Kidney (tissue), 14 donors: Measurements from ENCODE around the gene SMAP2. TPM values are rescaled to one million over a fixed set of nuclear protein-coding genes. Genes with fewer than 3 reads are reported as not detected.
"Not testable (repeated sequence)": the region's sequence is repeated elsewhere in the genome, so short reads cannot be mapped to it uniquely, and the experiment has no call there.

Experiments used
- DNase-seq, 5 donors: peaks; one replicate each; pipeline ENCODE4 v3.0.0-alpha.2; 2013 to 2020
- FAIRE-seq: peaks from 2 replicates; lab custom pipeline; 2012; peaks lifted over from hg19 to GRCh38; lab: Jason Lieb, UNC
- H3K27ac ChIP-seq, 2 donors: one replicate each; pipeline ENCODE4 v1.7.0; 2013; ENCODE audit warnings: low read depth in 2 of 2, low read length in 2 of 2, inconsistent platforms in 1 of 2
- H3K27me3 ChIP-seq: one replicate; pipeline ENCODE4 v1.7.1; 2013; ENCODE audit warnings: low read length, inconsistent platforms; ENCODE audit not compliant: control insufficient read depth, insufficient read depth
- H3K36me3 ChIP-seq, 3 donors: one replicate each; pipeline versions ENCODE4 v1.7.0 to v1.7.1; 2013; ENCODE audit warnings: low read length in 3 of 3, control low read depth in 1 of 3, inconsistent platforms in 1 of 3; ENCODE audit not compliant: insufficient read depth in 3 of 3, control insufficient read depth in 2 of 3
- H3K4me1 ChIP-seq, 3 donors: one replicate each; pipeline versions ENCODE4 v1.7.0 to v1.7.1; 2013; ENCODE audit warnings: low read length in 3 of 3, inconsistent platforms in 1 of 3, low read depth in 1 of 3; ENCODE audit not compliant: control insufficient read depth in 2 of 3, insufficient read depth in 2 of 3
- H3K4me3 ChIP-seq, 3 donors: one replicate each; pipeline versions ENCODE4 v1.7.0 to v1.8.1; 2013; ENCODE audit warnings: low read length in 3 of 3, control low read depth in 1 of 3, inconsistent platforms in 1 of 3
- H3K9ac ChIP-seq, 3 donors: one replicate each; pipeline versions ENCODE4 v1.7.0 to v1.7.1; 2013; ENCODE audit warnings: low read length in 3 of 3, control low read depth in 1 of 3, inconsistent platforms in 1 of 3
- H3K9me3 ChIP-seq, 3 donors: one replicate each; pipeline versions ENCODE4 v1.7.0 to v1.7.1; 2013; ENCODE audit warnings: low read length in 3 of 3, control low read depth in 1 of 3, inconsistent platforms in 1 of 3; ENCODE audit not compliant: control insufficient read depth in 2 of 3, insufficient read depth in 1 of 3
- intact Hi-C: fragments of 100-400 bp; cut with DNase I; formaldehyde crosslinking; loops from one replicate; pipeline ENCODE4 v1.11.1; 2022
- polyA plus RNA-seq: library from polyadenylated mRNA; stranded (reverse); fragments of 350-450 nt; fragmentation: Illumina TruSeq; extraction: RNeasy Lipid Tissue Mini Kit (QIAGEN cat#74804); gene quantifications from one replicate; pipeline ENCODE4 v1.2.3, GENCODE V29; 2014; ENCODE audit warnings: low read depth, low replicate concordance; ENCODE audit not compliant: insufficient read depth
- total RNA-seq: library from RNA; stranded (reverse); fragmentation: NEBNext Ultra II Directional; extraction: Animal tissue kit (Norgen Biotek cat#: 25700); gene quantifications from one replicate; pipeline ENCODE4 v1.2.1, GENCODE V29; 2021
- TF ChIP-seq, protein P1 (sequence below): IDR thresholded peaks from 3 replicates; pipeline ENCODE4 v1.5.1; 2012; ENCODE audit warnings: mild to moderate bottlenecking, moderate library complexity, borderline replicate concordance; ENCODE audit not compliant: insufficient read depth; ENCODE audit errors: extremely low read depth
- donor health status: control.
- donor health status: control.
- donor health status: control.
- donor health status: control.
- donor health status: control.
- donor health status: DM: yes; HTN: yes; CAD: no.
- donor health status: Normal renal cell carcinoma (clear cell type).

SMAP2 gene
- total and polyA plus RNA-seq, 2 donors from 2014 or later = 17.9 to 61.3 TPM

DNA sequence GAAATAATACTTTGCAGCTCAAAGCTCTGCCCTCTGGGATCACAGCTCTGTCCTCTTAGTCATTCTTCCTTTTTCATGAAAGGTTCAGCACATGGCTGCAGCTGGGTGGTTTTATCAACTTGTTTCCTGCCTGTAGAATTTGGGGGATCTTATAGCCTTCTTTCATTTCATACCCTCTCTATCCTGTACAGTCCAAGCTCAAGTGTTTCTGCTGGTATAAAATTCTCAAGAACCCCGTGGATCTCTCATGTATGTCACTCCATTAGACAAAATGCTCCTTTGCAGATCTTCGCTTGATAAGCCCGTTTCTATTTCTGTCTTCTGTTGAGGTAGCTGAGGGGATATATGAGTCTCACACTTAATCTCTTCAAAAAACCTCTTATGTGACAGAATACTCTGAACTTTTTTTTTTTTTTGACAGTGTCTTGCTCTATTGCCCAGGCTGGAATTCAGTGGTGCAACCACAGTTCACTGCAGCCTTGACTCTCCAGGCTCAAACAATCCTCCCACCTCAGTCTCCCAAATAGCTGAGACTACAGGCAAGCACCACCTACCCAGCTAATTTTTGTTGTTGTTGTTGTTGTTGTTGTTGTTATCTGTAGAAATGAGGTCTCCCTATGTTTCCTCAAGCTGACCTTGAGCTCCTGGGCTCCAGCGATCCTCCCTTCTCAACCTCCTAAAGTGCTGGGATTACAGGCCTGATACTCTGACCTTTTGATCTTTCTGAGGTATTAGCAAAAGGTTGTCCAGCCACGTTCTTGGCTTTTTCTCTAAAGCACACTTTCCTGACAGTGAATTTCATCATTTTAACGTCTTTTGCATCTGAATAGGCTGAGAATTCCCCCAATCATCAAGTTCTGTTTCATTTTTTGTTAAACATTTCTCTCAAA, 31.8 kb upstream of the SMAP2 start:
- Histone ChIP-seq H3K27me3 (no peaks in the 10 kb centered on the region), H3K4me3 (no peak overlapping the region), H3K9ac (no peak overlapping the region), H3K27ac (no peak overlapping the region), H3K36me3 (no peaks in the 10 kb centered on the region), H3K4me1 (peaks cover 0 to 2% (median 0%) of the 10 kb centered on the region in 3 donors), H3K9me3 (no peaks in the 10 kb centered on the region)
- TF ChIP-seq, protein P1, sequence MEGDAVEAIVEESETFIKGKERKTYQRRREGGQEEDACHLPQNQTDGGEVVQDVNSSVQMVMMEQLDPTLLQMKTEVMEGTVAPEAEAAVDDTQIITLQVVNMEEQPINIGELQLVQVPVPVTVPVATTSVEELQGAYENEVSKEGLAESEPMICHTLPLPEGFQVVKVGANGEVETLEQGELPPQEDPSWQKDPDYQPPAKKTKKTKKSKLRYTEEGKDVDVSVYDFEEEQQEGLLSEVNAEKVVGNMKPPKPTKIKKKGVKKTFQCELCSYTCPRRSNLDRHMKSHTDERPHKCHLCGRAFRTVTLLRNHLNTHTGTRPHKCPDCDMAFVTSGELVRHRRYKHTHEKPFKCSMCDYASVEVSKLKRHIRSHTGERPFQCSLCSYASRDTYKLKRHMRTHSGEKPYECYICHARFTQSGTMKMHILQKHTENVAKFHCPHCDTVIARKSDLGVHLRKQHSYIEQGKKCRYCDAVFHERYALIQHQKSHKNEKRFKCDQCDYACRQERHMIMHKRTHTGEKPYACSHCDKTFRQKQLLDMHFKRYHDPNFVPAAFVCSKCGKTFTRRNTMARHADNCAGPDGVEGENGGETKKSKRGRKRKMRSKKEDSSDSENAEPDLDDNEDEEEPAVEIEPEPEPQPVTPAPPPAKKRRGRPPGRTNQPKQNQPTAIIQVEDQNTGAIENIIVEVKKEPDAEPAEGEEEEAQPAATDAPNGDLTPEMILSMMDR = no peak
- DNase-seq = no peak
- intact Hi-C loops = no loop called here
- no peak for FAIRE-seq

DNA sequence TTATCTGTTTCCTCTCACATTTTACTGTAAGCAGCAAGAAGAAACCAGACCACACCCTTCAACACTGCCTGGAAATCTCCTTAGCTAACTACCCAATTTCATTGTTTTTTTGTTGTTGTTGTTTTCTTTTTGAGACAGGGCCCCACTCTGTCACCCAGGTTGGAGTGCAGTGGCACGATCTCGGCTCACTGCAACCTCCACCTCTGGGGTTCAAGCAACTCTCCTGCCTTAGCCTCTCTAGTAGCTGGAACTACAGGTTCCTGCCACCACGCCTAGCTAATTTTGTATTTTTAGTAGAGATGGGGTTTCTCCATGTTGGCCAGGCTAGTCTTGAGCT, 31.2 kb upstream of the SMAP2 start:
- H3K36me3 ChIP-seq, H3K4me3 ChIP-seq, FAIRE-seq, H3K9me3 ChIP-seq, DNase-seq, H3K9ac ChIP-seq, H3K4me1 ChIP-seq, intact Hi-C loops, H3K27ac ChIP-seq, H3K27me3 ChIP-seq: not testable (repeated sequence)

DNA sequence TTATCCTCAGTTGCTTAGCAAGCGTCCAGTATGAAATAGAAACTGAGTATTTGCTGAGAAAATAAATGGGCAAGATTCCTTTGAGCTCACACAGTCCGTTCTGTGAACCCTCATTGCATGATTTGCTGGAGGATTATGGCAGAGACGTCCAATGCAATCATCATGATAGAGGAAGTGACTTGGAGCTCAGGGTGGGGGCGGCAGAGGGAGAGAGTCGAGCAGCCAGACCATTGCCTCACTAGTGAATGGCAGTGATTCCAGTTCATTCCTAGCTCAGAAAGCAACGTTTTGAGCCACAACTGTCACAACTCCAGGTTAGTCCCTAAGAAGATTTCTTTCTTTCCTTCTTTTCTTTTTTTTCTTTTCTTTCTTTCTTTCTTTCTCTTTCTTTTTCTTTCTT, 28.9 kb upstream of the SMAP2 start:
- Histone ChIP-seq H3K36me3 (no peaks in the 10 kb centered on the region), H3K9ac (no peak overlapping the region), H3K27me3 (no peaks in the 10 kb centered on the region), H3K9me3 (no peaks in the 10 kb centered on the region), H3K4me3 (no peak overlapping the region), H3K27ac (no peak overlapping the region), H3K4me1 (no peaks in the 10 kb centered on the region)
- intact Hi-C loops = no loop called here
- TF ChIP-seq, protein P1 = no peak
- DNase-seq (no peak), FAIRE-seq (no peak)

DNA sequence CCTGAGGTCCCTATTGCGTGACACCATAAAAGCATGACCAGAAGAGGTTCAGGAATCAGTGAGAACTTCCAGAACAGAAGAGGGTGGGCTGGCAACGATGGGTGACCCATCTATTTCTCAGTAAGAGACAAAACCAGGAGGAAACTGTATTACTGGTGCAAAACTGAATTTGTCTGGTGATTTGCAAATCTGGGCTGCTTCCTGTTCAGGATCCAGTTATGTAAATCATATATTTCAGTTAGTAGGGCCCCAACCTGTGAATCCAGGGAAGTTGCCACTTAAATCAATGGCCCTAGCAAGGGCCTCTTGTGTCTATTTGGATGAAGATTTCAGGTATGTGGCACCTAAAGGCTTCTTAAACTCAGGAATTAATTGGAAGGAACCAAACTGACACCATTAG, 23.1 kb upstream of the SMAP2 start:
- H3K36me3 ChIP-seq = no peaks in the 10 kb centered on the region
- intact Hi-C loops = no loop called here
- H3K9ac ChIP-seq = no peak overlapping the region

More for the DNA sequence above, 23.1 kb upstream of the SMAP2 start:
- FAIRE-seq (no peak), DNase-seq (no peak)
- Histone ChIP-seq H3K27me3 (no peaks in the 10 kb centered on the region), H3K9me3 (no peaks in the 10 kb centered on the region), H3K27ac (no peak overlapping the region), H3K4me3 (no peak overlapping the region), H3K4me1 (no peaks in the 10 kb centered on the region)
- TF ChIP-seq, protein P1 = no peak
